H1 (cell line): Measurements from ENCODE around the gene FMO5. TPM values are rescaled to one million over a fixed set of nuclear protein-coding genes. Genes with fewer than 3 reads are reported as not detected.

Experiments used
- CTCF ChIA-PET: fragments of 300-600 bp; sonication (Branson Sonifier 250); formaldehyde crosslinking; loops from one replicate; lab custom pipeline; 2021; ENCODE audit not compliant: partially characterized antibody; lab: Charles Lee
- POLR2A ChIA-PET: fragments of 300-600 bp; sonication (Branson Sonifier 250); formaldehyde crosslinking; loops from one replicate; lab custom pipeline; 2021; ENCODE audit warnings: inconsistent platforms; ENCODE audit not compliant: partially characterized antibody; lab: Charles Lee
- DNase-seq, 2 experiments: peaks; one replicate each; pipeline versions ENCODE4 v3.0.0 to v3.0.0-alpha.2; 2010 to 2022; ENCODE audit warnings: low spot score in 2 of 2, low read depth in 1 of 2, mixed read lengths in 1 of 2
- FAIRE-seq: peaks from 2 replicates; lab custom pipeline; 2011; peaks lifted over from hg19 to GRCh38; lab: Jason Lieb, UNC
- H2AFZ ChIP-seq: 2 replicates; pipeline ENCODE4 v1.8.1; 2012; ENCODE audit warnings: low read length, inconsistent platforms
- H2AK5ac ChIP-seq: 2 replicates; pipeline ENCODE4 v1.6.1; 2013; ENCODE audit warnings: low read depth, low read length
- H2BK120ac ChIP-seq: replicated peaks from 2 replicates; pipeline ENCODE3; 2013; ENCODE audit warnings: low read depth, low read length, inconsistent platforms
- H2BK12ac ChIP-seq: 2 replicates; pipeline ENCODE4 v1.6.1; 2013; ENCODE audit warnings: low read depth, low read length
- H2BK15ac ChIP-seq: 2 replicates; pipeline ENCODE4 v1.6.1; 2013; ENCODE audit warnings: low read length
- H2BK20ac ChIP-seq: 2 replicates; pipeline ENCODE4 v1.6.1; 2013; ENCODE audit warnings: low read length
- H2BK5ac ChIP-seq: 2 replicates; pipeline ENCODE4 v1.6.1; 2013; ENCODE audit warnings: low read depth, low read length
- H3K14ac ChIP-seq: 2 replicates; pipeline ENCODE4 v1.6.1; 2013; ENCODE audit warnings: inconsistent platforms; ENCODE audit not compliant: insufficient read length
- H3K18ac ChIP-seq: 2 replicates; pipeline ENCODE4 v1.6.1; 2013; ENCODE audit warnings: low read length; ENCODE audit errors: extremely low read depth
- H3K23ac ChIP-seq: 2 replicates; pipeline ENCODE4 v1.6.1; 2013; ENCODE audit warnings: inconsistent platforms; ENCODE audit not compliant: insufficient read length
- H3K23me2 ChIP-seq: 2 replicates; pipeline ENCODE4 v1.6.1; 2013; ENCODE audit warnings: low read depth, low read length
- H3K27ac ChIP-seq: 2 replicates; pipeline ENCODE4 v1.6.1; 2011; ENCODE audit warnings: low read depth, low read length, inconsistent platforms
- H3K27me3 ChIP-seq, 4 experiments: replicated peaks in 1 of 4; 1 replicate in 1 of 4; 2 replicates in 3 of 4; pipeline versions ENCODE4 v1.6.1 to v1.8.1; 2011 to 2013; ENCODE audit warnings: low read length in 3 of 4, mild to moderate bottlenecking in 3 of 4, inconsistent platforms in 2 of 4, mixed read lengths in 2 of 4, moderate library complexity in 1 of 4; ENCODE audit not compliant: control insufficient read depth in 3 of 4, insufficient read depth in 3 of 4; ENCODE audit errors: extremely low read depth in 1 of 4
- H3K36me3 ChIP-seq, 4 experiments: 2 replicates each; pipeline versions ENCODE4 v1.6.1 to v1.8.1; 2011 to 2013; ENCODE audit warnings: mild to moderate bottlenecking in 4 of 4, low read length in 3 of 4, moderate library complexity in 2 of 4, control low read depth in 1 of 4, inconsistent platforms in 1 of 4; ENCODE audit not compliant: insufficient read depth in 4 of 4, control insufficient read depth in 2 of 4
- H3K4ac ChIP-seq: replicated peaks from 2 replicates; pipeline ENCODE3; 2013; ENCODE audit warnings: low read length, low read depth, mixed read lengths, inconsistent platforms; ENCODE audit not compliant: insufficient read length
- H3K4me1 ChIP-seq, 4 experiments: replicated peaks in 1 of 4; 1 replicate in 1 of 4; 2 replicates in 3 of 4; pipeline versions ENCODE4 v1.6.1 to v1.8.1; 2011 to 2013; ENCODE audit warnings: low read length in 3 of 4, inconsistent platforms in 2 of 4, mixed read lengths in 1 of 4; ENCODE audit not compliant: insufficient read depth in 4 of 4, control insufficient read depth in 3 of 4
- H3K4me2 ChIP-seq, 2 experiments: 2 replicates each; pipeline versions ENCODE4 v1.6.1 to v1.8.1; 2011 to 2013; ENCODE audit warnings: low read depth in 2 of 2, low read length in 2 of 2, control low read depth in 1 of 2, inconsistent platforms in 1 of 2, mild to moderate bottlenecking in 1 of 2; ENCODE audit not compliant: insufficient read depth in 1 of 2
- H3K4me3 ChIP-seq, 4 experiments: fragments of 200-600, 300-600 bp in 1 of 4; sonication (generic), shearing (Covaris generic), sonication (Bioruptor Twin) in 1 of 4; 2 replicates each; pipeline versions ENCODE4 v1.5.1 to v1.8.1; 2011 to 2016; ENCODE audit warnings: low read length in 4 of 4, low read depth in 3 of 4, control low read depth in 2 of 4, inconsistent platforms in 2 of 4, mild to moderate bottlenecking in 2 of 4, mixed read lengths in 1 of 4, moderate library complexity in 1 of 4; ENCODE audit not compliant: insufficient read depth in 2 of 4; ENCODE audit errors: extremely low read depth in 1 of 4
- H3K56ac ChIP-seq: replicated peaks from 2 replicates; pipeline ENCODE3; 2013; ENCODE audit warnings: low read depth, mild to moderate bottlenecking, mixed read lengths, low read length, inconsistent platforms; ENCODE audit not compliant: insufficient read length
- H3K79me1 ChIP-seq: 2 replicates; pipeline ENCODE4 v1.6.1; 2013; ENCODE audit warnings: low read depth, low read length, control low read depth
- H3K79me2 ChIP-seq, 2 experiments: 2 replicates each; pipeline versions ENCODE4 v1.6.1 to v1.8.1; 2012 to 2013; ENCODE audit warnings: low read length in 2 of 2, mild to moderate bottlenecking in 2 of 2, inconsistent platforms in 1 of 2; ENCODE audit not compliant: insufficient read depth in 2 of 2, control insufficient read depth in 1 of 2
- H3K9ac ChIP-seq, 4 experiments: replicated peaks in 1 of 4; 1 replicate in 1 of 4; 2 replicates in 3 of 4; pipeline versions ENCODE4 v1.6.1 to v1.8.1; 2011 to 2013; ENCODE audit warnings: low read depth in 3 of 4, low read length in 3 of 4, control low read depth in 2 of 4, mild to moderate bottlenecking in 2 of 4, moderate library complexity in 2 of 4, inconsistent platforms in 1 of 4; ENCODE audit errors: extremely low read depth in 1 of 4
- H3K9me3 ChIP-seq, 2 experiments: 2 replicates each; pipeline versions ENCODE4 v1.6.1 to v1.8.1; 2012 to 2013; ENCODE audit warnings: mild to moderate bottlenecking in 2 of 2, moderate library complexity in 2 of 2, control low read depth in 1 of 2, inconsistent platforms in 1 of 2, low read depth in 1 of 2, low read length in 1 of 2, mixed read lengths in 1 of 2; ENCODE audit not compliant: insufficient read depth in 2 of 2
- H4K20me1 ChIP-seq, 2 experiments: replicated peaks in 1 of 2; 2 replicates each; pipeline versions ENCODE3 to v1.8.1; 2011 to 2013; ENCODE audit warnings: inconsistent platforms in 2 of 2, low read length in 2 of 2, mild to moderate bottlenecking in 1 of 2; ENCODE audit not compliant: insufficient read depth in 2 of 2, control insufficient read depth in 1 of 2
- H4K5ac ChIP-seq: 2 replicates; pipeline ENCODE4 v1.6.1; 2013; ENCODE audit warnings: low read length, low read depth, mixed read lengths, inconsistent platforms; ENCODE audit not compliant: insufficient read length
- H4K8ac ChIP-seq: 2 replicates; pipeline ENCODE4 v1.8.0; 2013; ENCODE audit warnings: mild to moderate bottlenecking, moderate library complexity, low read length, inconsistent platforms; ENCODE audit not compliant: insufficient read depth; ENCODE audit errors: extremely low read depth
- H4K91ac ChIP-seq: replicated peaks from 2 replicates; pipeline ENCODE3; 2013; ENCODE audit warnings: low read length, mixed read lengths, inconsistent platforms; ENCODE audit not compliant: insufficient read length
- BRCA1 ChIP-seq: IDR thresholded peaks from 2 replicates; pipeline ENCODE4 v1.6.1; 2012; ENCODE audit warnings: low read depth, low read length, improper control_type of control experiment
- EP300 ChIP-seq, 2 experiments: IDR thresholded peaks; 1 replicate in 1 of 2; 2 replicates in 1 of 2; pipeline ENCODE4 v1.6.1; 2011 to 2012; ENCODE audit warnings: low read depth in 2 of 2, low read length in 2 of 2, mild to moderate bottlenecking in 2 of 2, borderline replicate concordance in 1 of 2, inconsistent platforms in 1 of 2, moderate library complexity in 1 of 2
- KDM4A ChIP-seq: IDR thresholded peaks from one replicate; pipeline ENCODE4 v1.7.1; 2012; ENCODE audit warnings: low read depth, mild to moderate bottlenecking, moderate library complexity, low read length, inconsistent platforms; ENCODE audit not compliant: severe bottlenecking
- KDM5A ChIP-seq: fragments of 200-600 bp; IDR thresholded peaks from 2 replicates; pipeline ENCODE4 v1.7.1; 2012; ENCODE audit warnings: mild to moderate bottlenecking, low read length, inconsistent platforms, mixed read lengths
- PHF8 ChIP-seq: fragments of 200-600 bp; sonication (generic); conservative IDR thresholded peaks from 2 replicates; pipeline ENCODE4 v1.7.1; 2012; ENCODE audit warnings: low read depth, mild to moderate bottlenecking, inconsistent platforms, low read length, moderate library complexity
- POLR2A ChIP-seq, 2 experiments: IDR thresholded peaks; 1 replicate in 1 of 2; 2 replicates in 1 of 2; pipeline ENCODE4 v1.6.1; 2011; ENCODE audit warnings: low read depth in 2 of 2, low read length in 2 of 2, mild to moderate bottlenecking in 2 of 2; ENCODE audit errors: control extremely low read depth in 1 of 2
- RNF2 ChIP-seq: fragments of 200-900, 300-1000 bp; sonication (generic); IDR thresholded peaks from 2 replicates; pipeline ENCODE4 v1.7.1; 2016; ENCODE audit warnings: borderline replicate concordance, low read depth, mild to moderate bottlenecking, antibody characterized with exemption, low read length; ENCODE audit not compliant: poor library complexity, severe bottlenecking; ENCODE audit errors: missing control alignments
- RXRA ChIP-seq: IDR thresholded peaks from 2 replicates; pipeline ENCODE4 v1.6.1; 2011; ENCODE audit warnings: low read depth, mild to moderate bottlenecking, low read length, moderate library complexity; ENCODE audit not compliant: insufficient read depth
- SP2 ChIP-seq: IDR thresholded peaks from 2 replicates; pipeline ENCODE4 v1.6.1; 2012; ENCODE audit warnings: mild to moderate bottlenecking, low read length, inconsistent platforms
- SRF ChIP-seq: IDR thresholded peaks from 2 replicates; pipeline ENCODE4 v1.6.1; 2011; ENCODE audit warnings: mild to moderate bottlenecking, low read depth, low read length, moderate library complexity
- TBP ChIP-seq: IDR thresholded peaks from 2 replicates; pipeline ENCODE4 v1.6.1; 2011; ENCODE audit warnings: low read depth, low read length, improper control_type of control experiment
- TCF12 ChIP-seq: IDR thresholded peaks from 2 replicates; pipeline ENCODE4 v1.6.1; 2011; ENCODE audit warnings: low read depth, mild to moderate bottlenecking, low read length
- WGBS, 2 experiments: shearing (Covaris generic) in 1 of 2; methylation state at CpG; one replicate each; pipeline versions ENCODE4 v1.1.6 to v1.1.7; 2013 to 2015; ENCODE audit warnings: low lambda C conversion rate in 2 of 2, mixed read lengths in 2 of 2, inconsistent platforms in 1 of 2, low coverage in 1 of 2, missing lambda C conversion rate in 1 of 2; ENCODE audit not compliant: insufficient replicate concordance in 2 of 2, insufficient coverage in 1 of 2, insufficient read length in 1 of 2; ENCODE audit errors: extremely low coverage in 1 of 2, missing lambda C conversion rate in 1 of 2; 5-methylcytosine and 5-hydroxymethylcytosine counted together
- polyA plus RNA-seq, 7 experiments: library from polyadenylated mRNA; depleted of rRNA in 3 of 7; stranded (reverse) in 5 of 7; unstranded in 2 of 7; fragments of >200 nt in 5 of 7; fragments of 200-250 nt in 2 of 7; gene quantifications; 1 replicate in 5 of 7; 2 replicates in 1 of 7; 4 replicates in 1 of 7; pipeline versions ENCODE4 v1.2.1 to v1.2.3, GENCODE V29; 2011 to 2013; ENCODE audit warnings: missing spikeins in 2 of 7, mixed read lengths in 2 of 7
- total RNA-seq: library from RNA; stranded (reverse); fragmentation: NEBNext Ultra II Directional; extraction: Animal tissue kit (Norgen Biotek cat#: 25700); gene quantifications from 2 replicates; pipeline ENCODE4 v1.2.1, GENCODE V29; 2021
- TF ChIP-seq, protein P1 (sequence below): IDR thresholded peaks from 2 replicates; pipeline ENCODE4 v1.6.1; 2012; ENCODE audit warnings: low read length, inconsistent platforms

The FMO5 gene
- total and polyA plus RNA-seq, 2 of the 8 experiments (the other 6 are each of a cell fraction or from before 2014, with no cell fraction given), result 0.27 to 0.34 TPM

DNA sequence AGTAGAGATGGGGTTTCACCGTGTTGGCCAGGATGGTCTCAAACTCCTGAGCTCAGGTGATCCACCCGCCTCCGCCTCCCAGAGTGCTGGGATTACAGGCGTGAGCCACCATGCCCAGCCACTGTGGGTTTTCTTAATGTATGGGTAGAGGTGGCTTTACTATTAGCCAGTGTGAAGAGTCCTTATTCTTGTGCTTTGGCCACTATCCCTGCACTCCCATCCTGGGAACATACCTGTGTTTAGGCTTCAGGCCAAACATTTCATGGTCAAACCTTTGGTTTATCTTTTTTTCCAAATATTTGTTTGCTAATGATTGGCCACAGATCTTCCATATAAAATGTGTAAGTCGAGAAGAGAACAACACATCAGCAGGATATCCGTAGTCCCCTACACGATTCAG lies 16.5 kb downstream of the FMO5 start:
- no peak overlapping the region for H3K18ac ChIP-seq
- H2BK20ac ChIP-seq, result no peak overlapping the region
- H3K79me1 ChIP-seq, result no peaks in the 10 kb centered on the region
- no peaks in the 10 kb centered on the region for H4K20me1 ChIP-seq
- POLR2A ChIA-PET, result no interaction called here
- no peak overlapping the region for H3K14ac ChIP-seq
- H3K4me1 ChIP-seq, result no peaks in the 10 kb centered on the region
- H2AFZ ChIP-seq, result no peak overlapping the region
- FAIRE-seq, result no peak
- H3K23me2 ChIP-seq, result no peaks in the 10 kb centered on the region
- H3K79me2 ChIP-seq, result no peaks in the 10 kb centered on the region
- CTCF ChIA-PET, result no interaction called here
- no peaks in the 10 kb centered on the region for H3K27me3 ChIP-seq
- H4K8ac ChIP-seq, result no peak overlapping the region
- no peak overlapping the region for H3K4me2 ChIP-seq
- H3K9me3 ChIP-seq, result no peaks in the 10 kb centered on the region
- no peak overlapping the region for H2BK5ac ChIP-seq
- no peak overlapping the region for H4K91ac ChIP-seq
- H3K9ac ChIP-seq, result no peak overlapping the region
- no peak overlapping the region for H2BK120ac ChIP-seq
- H3K56ac ChIP-seq, result no peak overlapping the region
- H4K5ac ChIP-seq, result no peak overlapping the region
- no peak overlapping the region for H2AK5ac ChIP-seq
- H2BK15ac ChIP-seq, result no peak overlapping the region
- H3K23ac ChIP-seq, result no peak overlapping the region
- no peak overlapping the region for H3K27ac ChIP-seq
- no peak overlapping the region for H3K4ac ChIP-seq
- H3K4me3 ChIP-seq, result no peak overlapping the region
- DNase-seq, result no peak
- no peaks in the 10 kb centered on the region for H3K36me3 ChIP-seq
- 94% methylated on average over 7 of the region's 7 CpGs; no CpG with 5 or more reads in 1 of the 2 experiments for WGBS, 2 experiments
- H2BK12ac ChIP-seq, result no peak overlapping the region
- no peak for TF ChIP-seq TCF12
- TF ChIP-seq KDM5A, result no peak
- no peak for TF ChIP-seq RXRA
- no peak for TF ChIP-seq EP300 (IDR thresholded peaks at IDR 0.05; ENCODE audit: borderline replicate concordance in 1 of 2, low read depth in 2 of 2, low read length in 2 of 2)
- TF ChIP-seq SRF, result no peak
- TF ChIP-seq TBP, result no peak
- TF ChIP-seq POLR2A (IDR thresholded peaks at IDR 0.05; ENCODE audit: control extremely low read depth in 1 of 2, low read depth in 2 of 2, low read length in 2 of 2), result no peak
- TF ChIP-seq RNF2, result no peak
- TF ChIP-seq PHF8, result no peak
- no peak for TF ChIP-seq KDM4A
- TF ChIP-seq BRCA1, result no peak
- TF ChIP-seq, protein P1, sequence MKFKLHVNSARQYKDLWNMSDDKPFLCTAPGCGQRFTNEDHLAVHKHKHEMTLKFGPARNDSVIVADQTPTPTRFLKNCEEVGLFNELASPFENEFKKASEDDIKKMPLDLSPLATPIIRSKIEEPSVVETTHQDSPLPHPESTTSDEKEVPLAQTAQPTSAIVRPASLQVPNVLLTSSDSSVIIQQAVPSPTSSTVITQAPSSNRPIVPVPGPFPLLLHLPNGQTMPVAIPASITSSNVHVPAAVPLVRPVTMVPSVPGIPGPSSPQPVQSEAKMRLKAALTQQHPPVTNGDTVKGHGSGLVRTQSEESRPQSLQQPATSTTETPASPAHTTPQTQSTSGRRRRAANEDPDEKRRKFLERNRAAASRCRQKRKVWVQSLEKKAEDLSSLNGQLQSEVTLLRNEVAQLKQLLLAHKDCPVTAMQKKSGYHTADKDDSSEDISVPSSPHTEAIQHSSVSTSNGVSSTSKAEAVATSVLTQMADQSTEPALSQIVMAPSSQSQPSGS, result no peak
- no peak for TF ChIP-seq SP2
